HG02970 (cell line): ENCODE measurements around the gene PDLIM1.
A peak's percentile ranks its signal among the peaks of the same experiment; 100 is the strongest.

Experiments used
- ATAC-seq: cut with Tn5 transposase; IDR thresholded peaks from one replicate; pipeline ENCODE4 v1.9.1; 2021; ENCODE audit warnings: mild to moderate bottlenecking, moderate library complexity, moderate number of reproducible peaks; ENCODE audit not compliant: unreplicated experiment, low FRiP score

The PDLIM1 gene

DNA sequence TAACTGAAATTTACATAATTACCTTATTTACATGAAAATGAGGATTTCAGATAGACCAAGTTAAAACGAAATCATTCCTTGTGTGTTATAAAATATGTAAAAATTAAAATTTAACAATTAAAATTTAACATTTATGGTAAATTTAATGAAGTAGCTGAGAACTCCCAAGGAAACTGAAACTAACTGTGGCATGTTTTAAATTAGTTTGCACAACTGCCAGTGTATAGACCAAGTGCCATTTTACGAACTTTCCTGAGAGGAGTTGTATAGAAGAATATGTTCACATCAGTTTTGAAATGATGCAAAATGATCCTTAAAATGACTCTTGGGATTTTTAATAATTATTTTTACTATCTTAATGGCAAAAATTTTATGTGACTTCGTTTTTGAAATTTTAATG is 23.6 kb downstream of the PDLIM1 start:
- ATAC-seq, result no peak

DNA sequence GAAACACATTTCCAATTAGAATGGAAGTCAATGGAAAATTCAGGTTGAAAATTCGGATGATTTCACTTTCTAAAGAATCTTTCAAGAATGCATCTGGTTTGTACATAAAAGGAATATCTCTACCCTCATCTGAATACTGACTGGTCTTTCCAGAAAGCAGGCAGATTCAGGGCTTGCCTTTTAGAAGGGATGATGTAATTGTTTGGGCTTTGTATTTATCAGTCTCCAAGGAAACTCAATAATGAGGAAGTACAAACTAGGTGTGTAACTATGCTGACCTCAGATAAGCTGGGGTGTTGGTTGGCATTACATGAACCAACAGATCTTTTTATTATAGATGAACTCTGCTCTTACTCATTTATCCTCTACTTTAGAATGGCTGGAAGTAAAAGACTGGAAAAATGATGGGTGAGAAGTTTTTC is 24.1 kb downstream of the PDLIM1 start:
- ATAC-seq, result peak; percentile 64

DNA sequence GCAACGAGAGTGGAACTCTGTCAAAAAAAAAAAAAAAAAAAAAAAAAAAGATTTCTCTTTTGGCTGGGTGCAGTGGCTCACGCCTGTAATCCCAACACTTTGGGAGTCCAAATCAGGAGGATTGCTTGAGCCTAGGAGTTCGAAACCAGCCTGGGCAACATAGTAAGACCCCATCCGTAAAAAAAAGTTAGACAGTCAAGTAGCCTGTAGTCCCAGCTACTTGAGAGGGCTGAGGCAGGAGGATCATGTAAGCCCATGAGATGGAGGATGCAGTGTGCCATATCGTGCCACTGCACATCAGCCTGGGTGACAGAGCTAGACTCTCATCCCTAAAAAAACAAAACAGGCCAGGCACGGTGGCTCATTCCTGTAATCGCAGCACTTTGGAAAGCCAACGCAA is 25.2 kb downstream of the PDLIM1 start:
- ATAC-seq, result no peak

DNA sequence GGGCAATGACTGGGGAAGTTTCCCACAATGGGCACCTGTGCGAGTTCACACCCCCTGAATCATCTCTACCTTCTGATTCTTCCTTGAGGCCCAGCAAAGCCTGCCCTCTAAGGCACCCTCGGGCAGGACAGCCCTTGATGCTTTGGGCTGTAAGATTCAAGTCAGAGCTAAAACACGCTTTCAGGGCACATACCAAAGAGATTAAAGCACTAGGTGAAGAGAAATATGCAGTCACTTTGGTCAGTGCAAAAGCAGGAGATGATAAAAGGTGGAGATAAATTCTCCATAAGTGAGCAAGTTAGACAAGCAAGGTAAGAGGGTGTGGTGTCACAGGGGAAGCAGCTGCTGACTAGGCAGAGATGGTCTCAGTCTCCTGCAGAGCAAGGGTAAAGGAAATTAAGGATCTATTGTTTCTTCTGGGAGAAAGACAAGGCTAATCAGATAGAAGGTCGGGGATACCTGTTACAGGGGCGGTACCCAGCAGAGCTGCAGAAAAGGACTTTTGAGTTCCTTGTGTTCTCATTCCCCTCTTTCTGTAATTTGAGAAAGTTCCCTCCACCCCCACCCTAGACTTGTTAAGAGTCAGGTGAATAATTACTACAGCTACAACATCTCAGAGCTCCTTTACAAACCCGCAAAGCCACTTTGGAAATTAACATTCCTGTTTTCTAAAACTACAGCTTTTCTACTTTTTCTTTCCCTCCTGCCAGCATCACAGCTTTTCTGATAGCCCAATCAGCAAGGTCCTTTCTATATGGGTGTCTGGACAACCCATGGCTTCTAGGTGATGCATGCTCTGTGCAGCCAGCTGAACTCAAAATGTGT is 26.4 kb downstream of the PDLIM1 start:
- no peak for ATAC-seq

DNA sequence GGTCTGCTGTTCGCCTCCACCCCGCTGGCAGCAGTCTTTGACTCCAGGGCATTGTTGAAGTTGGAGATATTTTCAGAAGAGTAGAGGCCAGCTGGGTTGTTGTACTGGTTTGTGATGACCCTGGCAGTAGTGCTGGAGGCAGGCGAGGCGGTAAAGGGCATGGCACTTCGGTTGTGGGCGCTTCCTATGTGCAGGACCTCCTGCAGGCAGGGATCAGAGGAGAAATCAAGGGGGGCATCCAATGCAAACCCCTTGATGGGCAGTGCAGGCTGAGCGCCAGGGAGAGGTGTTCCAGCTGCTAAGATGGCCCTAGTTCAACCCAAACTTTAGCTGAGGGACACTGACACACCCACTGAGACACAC is 27.0 kb downstream of the PDLIM1 start:
- no peak for ATAC-seq

DNA sequence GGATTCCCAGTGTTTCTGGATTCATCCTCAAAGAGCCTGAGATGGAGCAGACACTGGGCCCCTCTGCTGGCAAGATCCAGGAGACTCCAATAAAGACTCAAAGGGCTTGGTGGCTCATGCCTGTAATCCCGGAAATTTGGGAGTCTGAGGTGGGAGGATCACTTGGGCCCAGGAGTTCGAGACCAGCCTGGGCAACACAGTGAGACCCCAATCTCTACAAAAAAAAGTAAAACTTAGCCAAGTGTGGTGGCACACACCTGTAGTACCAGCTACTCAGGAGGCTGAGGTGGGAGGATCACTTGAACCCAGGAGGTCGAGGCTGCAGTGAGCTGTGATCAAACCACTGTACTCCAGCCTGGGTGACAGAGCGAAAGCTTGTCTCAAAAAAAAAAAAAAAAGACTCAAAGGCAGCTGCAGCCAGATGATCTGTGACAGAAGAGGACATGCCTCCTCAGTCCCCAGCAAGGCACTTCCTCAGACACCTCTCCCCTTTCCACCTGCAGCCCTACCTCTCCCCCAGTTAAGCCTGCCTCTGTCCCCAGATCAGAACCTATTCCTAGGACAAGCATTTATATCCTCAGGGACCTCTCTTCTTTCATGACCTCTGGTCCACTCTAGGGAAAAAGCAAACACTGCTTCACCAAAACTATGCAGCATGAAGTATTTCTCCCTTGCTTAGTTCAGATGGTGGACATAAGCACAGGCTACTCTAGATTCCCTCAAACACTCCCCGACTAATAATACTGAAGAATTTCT is 27.9 kb downstream of the PDLIM1 start:
- ATAC-seq, result no peak

DNA sequence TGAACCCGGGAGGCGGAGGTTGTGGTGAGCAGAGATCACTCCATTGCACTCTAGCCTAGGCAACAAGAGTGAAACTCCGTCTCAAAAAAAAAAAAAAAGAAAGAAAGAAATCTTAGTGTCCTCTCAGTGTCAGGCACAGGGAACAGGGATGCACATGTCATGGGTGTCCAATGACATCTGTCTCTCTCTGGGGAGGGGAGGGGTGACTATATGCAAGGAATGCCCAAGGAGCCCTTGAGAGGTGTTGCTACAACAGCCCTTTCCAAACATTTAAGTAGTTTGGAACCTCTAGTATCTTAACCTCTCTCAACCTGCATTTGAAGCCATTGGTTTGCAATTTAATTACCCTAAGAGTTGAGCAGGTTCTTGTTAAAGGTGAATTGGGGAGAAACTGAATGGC is 28.9 kb downstream of the PDLIM1 start:
- ATAC-seq, result no peak

DNA sequence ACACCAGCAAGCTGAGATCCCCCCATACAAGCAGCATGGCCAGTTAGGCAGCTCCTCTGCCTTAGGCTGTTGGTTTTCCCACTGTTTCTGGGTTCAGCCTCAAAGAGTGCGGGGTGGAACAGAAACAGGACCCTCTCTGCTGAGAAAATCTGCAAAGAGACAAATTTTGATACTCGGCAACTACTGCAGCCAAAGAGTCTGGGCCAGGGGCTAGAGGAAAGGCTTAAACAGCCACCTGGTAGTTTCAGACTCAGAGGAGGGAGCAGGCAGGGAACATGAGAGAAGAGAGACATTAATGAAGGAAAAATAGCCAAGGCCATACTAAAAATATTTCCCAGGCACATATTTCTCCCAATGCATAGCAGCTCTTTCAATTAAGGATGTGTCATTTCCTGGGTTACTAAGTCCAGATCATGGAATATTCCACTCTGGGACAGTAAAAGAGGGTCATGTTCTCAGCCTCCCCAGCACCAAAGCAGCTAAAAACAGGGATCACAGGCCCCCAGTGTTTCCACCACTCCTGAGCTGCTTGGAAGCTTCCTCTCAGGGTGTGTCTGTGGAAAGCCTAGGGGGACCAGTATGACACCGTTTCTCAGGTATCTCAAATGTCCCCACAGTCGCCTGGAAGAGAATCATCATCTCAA is 29.8 kb downstream of the PDLIM1 start:
- no peak for ATAC-seq

DNA sequence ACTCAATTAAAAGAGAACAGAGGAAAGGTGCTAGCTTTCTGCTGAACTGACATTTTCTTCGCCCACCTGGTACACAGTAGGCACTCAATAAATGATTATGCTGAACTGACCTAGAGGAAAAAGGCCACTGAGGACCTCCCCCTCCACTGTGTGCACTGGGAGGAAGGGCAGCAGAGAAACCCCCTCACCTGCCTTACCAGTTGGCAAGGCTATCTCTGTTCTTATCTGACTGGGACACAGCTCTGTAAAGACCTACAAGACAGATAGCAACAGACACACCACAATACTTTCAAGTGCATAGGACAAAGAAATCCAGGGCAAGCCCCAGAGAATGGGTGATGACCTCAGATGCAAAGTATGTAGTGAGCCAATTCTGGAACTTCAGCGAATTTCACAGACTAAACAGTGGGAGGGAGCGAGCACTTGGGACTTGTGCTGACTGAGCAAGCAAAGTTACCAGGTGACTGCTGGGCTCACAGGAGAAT is 30.4 kb downstream of the PDLIM1 start:
- no peak for ATAC-seq

DNA sequence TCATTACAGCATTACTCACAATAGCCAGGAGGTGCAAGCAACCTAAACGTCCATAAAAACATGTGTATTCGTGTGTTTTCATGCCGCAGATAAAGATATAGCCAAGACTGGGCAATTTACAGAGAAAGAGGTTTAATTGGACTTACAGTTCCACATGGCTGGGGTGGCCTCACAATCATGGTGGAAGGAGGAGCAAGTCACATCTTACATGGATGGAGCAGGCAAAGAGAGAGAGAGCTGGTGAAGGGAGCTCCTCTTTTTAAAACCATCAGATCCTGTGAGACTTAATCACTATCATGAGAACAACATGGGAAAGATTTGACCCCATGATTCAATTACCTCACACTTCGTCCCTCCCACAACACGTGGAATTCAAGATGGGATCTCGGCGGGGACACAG is 33.0 kb downstream of the PDLIM1 start:
- no peak for ATAC-seq

DNA sequence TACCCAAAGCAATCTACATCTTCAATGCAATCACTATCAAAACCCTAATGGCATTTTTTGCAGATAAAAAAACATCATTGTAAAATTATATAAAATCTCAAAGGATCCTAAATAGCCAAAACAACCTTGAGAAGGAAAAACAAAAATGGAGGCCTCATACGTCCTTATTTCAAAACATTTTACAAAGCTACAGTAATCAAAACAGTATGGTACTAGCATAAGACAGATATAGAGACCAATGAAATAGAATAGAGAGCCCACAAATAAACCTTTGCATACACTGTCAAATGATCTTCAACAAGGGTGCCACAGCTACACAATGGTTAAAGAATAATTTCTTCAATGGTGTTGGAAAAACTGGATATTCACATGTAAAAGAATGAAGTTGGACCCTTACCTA is 34.5 kb downstream of the PDLIM1 start:
- ATAC-seq, result no peak

DNA sequence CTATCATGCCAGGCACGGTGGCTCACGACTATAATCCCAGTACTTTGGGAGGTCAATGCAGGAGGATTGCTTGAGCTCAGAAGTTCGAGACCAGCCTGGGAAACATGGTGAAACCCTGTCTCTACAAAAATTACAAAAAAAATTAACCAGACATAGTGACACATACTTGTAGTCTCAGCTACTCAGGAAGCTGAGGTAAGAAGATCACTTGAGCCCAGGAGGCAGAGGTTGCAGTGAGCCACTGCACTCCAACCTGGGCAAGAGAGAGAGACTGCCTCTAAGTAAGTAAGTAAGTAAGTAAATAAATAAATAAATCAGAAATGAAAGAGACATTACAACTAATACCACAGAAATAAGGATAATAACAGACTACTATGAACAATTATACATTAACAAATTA is 36.2 kb downstream of the PDLIM1 start:
- no peak for ATAC-seq

DNA sequence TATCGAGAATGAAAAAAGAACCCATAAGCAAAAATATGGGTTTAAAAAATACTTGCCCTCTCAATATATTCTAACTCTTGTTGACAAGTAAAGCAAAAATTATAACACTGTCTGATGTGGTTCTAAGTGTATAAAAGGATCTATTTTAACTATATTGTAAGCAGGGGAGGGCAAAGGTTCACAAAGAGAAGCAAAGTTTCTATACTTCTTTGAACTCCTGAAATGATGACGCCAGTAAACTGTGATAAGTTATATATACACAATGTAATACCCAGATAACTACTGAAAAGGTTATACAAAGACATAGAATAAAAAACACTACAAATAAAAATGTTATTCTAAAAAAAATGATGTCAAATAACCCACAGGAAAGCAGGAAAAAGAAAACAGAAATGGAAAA is 37.1 kb downstream of the PDLIM1 start:
- ATAC-seq, result no peak

DNA sequence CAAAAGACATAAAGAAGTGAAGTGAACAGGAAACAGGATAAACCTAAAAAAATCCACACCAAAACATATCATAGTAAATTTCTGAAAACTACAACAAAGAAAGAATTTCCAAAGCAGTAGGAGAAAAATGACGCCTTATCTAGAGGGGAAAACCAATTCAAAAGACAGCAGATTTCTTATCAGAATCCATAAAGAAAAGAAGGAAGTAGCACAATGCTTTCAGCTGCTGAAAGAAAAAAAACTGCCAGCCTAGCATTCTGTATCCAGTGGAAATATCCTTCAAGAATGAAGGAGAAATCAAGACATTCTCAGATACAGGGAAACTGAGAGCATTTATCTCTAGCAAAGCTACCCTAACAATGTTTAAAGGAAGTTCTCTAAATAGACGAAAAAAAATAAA is 37.8 kb downstream of the PDLIM1 start:
- ATAC-seq, result no peak

DNA sequence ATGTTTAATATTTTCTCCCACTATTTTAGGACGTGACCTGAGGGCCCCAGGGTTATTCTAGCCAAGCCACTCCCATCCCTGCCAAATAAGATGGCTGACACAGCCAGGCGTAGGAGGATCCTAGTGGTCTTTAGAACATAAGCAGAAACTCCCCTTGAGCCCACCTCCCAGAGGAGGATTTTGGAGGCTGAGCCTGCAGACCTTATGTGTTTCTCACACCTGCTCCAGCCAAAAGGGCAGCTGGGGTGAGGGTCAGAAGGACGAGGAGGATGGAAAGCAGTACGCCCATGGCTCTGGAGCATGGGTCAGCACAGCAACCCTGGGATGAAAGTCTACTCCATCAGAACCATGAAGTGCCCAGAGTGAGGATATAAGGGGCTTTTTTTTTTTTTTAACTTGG is 39.9 kb downstream of the PDLIM1 start:
- no peak for ATAC-seq

DNA sequence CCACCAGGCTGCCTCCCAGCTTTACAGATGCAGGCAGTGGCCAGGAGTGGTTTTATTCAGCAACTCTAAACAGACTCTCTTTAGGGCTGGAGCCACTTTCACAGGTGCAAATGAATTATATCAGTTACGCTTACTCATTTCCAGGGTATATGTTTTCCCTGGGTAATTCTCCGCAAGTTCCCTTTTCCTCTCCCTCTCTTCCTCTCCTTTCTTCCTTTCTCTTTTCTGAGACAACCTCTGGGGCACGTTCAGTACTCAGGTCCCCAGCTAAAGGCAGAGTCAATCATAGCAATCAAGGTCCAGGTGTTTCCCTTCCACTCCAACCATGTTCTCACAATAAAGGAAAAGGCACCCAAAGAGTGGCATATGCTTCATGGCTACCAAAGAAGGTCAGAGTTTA is 41.3 kb downstream of the PDLIM1 start:
- ATAC-seq, result no peak

DNA sequence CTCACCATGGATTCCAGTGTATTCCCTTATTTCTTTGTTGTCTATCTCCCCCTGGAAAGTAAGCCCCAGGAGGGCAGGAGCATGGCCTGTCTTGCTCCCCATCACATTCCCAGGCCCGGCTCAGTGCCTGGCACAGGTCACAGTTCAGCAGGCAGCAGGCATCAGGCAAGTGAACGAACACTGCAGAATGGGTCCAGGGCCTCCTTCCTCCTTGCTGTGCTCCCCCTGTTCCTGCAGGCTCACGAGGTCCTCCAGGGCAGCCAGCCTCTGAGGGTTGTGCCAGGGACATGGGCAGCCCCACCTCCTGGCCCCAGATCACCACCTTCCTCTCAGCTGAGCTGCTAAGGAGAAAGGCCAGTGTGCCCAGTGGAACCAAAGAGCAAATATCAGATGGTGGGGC is 41.8 kb downstream of the PDLIM1 start:
- ATAC-seq, result no peak

DNA sequence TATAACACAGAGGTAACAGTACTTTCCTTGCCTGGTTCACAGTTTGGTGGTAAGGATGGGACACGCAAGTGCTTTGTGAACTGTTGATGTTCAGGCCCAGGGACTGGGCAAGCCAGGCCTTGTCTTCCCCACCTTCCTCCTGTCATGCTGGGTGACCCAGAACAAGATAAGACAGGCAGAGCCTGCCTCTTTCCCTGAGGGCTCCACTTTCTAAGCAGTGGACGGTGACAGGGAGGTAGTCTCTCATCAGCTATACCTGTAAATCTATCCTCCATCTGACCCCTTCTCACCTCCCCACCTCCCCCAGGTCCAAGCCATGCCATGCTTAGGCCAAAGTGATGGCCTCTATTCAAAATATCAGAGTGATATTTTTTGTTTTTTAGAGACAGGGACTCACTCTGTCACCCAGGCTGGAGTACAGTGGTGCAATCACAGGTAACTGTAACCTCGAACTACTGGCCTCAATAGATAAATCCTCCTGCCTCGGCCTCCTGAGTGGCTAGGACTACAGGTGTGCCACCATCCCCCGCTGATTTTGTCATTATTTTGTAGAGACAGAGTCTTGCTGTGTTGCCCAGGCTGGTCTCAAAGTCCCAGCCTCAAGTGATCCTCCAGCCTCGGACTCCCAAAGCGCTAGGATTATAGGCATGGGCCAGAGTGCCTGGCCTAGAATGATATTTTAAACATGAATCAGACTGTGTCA is 42.8 kb downstream of the PDLIM1 start:
- ATAC-seq, result no peak

DNA sequence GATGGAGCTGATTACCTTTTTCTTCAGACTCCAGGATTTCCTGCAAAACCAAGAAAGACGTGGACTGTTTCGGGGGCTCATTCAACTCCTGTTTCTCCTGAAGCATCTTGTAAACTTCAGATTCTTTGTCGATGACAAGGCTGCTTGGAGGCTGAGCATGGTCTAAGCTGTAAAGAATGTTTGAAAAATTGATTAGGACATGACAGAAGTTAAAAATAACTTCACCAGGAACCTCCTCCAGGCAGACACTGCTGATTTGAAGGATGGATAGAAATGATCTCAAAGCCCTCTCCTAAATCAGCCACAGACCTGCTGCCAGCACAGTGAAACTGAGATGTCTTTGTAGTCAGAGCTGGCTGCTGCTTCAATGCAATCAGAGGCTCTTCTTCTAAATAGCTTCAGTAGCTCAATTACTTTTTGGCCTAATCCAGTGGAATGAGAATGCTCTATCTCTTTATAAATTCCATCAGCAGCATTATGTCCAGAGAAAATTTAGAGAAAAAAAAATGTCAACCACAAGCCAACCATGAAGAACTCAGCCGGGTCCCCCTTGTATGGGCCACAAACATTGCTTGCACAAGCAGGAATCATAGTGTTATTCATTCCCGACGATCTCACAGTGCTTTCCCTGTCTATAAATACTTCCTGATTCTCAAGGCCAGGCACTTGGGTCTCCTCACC is 43.5 kb downstream of the PDLIM1 start:
- ATAC-seq, result no peak

DNA sequence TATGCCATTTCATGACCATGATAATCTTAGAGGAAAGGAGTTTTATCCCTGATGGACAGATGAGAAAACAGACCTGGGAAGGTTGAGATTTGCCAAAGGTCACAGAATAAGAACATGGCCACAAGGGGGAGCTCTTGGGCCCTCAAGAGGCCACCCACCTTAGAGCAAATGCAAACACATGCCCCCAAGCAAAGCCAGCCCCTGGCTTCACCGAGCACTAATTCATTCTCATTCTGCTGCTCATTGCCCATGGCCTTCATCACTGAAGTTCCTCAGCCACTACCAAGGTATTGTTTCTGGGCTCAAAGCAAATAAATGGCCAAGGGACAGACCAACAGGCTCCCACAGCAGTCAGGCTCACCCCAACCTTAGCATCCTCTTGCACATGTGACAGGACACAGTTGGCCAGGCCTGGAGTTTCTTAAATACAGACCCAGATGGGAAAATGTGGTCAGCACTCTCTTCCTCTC is 44.2 kb downstream of the PDLIM1 start:
- peak; percentile 47 for ATAC-seq
